ENCODE measurements around the gene ETFRF1. TPM values are rescaled to one million over a fixed set of nuclear protein-coding genes. Genes with fewer than 3 reads are reported as not detected.

Gene ETFRF1
- total RNA-seq, 2 donors from 2014 or later, result 21.2 to 26.5 TPM

Other genes with a start within 250 kb of the ETFRF1 start
- gene BCAT1, start 246.1 kb upstream of the ETFRF1 start, total RNA-seq, result 10 to 100 TPM; 44.3 to 45.1 TPM
- gene DNAI7, start 77 bp upstream of the ETFRF1 start, total RNA-seq, result 1 to 10 TPM in 1 of 2 donors, not detected in 1; 1.1 TPM
- 10 to 100 TPM; 22.5 to 35.0 TPM for gene KRAS, start 55.7 kb downstream of the ETFRF1 start, total RNA-seq